WTC11 (cell line): Measurements from ENCODE around the gene BAIAP3. TPM values are rescaled to one million over a fixed set of nuclear protein-coding genes. Genes with fewer than 3 reads are reported as not detected.

ENCODE experiments used
- ATAC-seq: fragments of 200-7000 bp; cut with Tn5 transposase; 2 replicates; pipeline ENCODE4 v1.10.0; 2021; ENCODE audit warnings: mild to moderate bottlenecking, moderate library complexity
- CTCF ChIA-PET: fragments of 300-600 bp; sonication (Branson Sonifier 250); formaldehyde crosslinking; loops from one replicate; lab custom pipeline; 2021; ENCODE audit warnings: antibody characterized with exemption; lab: Charles Lee
- POLR2A ChIA-PET: fragments of 350-600 bp; sonication (Branson Sonifier 250); formaldehyde crosslinking; loops from one replicate; lab custom pipeline; 2021; ENCODE audit warnings: antibody characterized with exemption; lab: Charles Lee
- DNase-seq: peaks from one replicate; pipeline ENCODE4 v3.0.0; 2021; ENCODE audit warnings: low spot score
- H3K27ac Mint-ChIP-seq: 2 replicates; pipeline ENCODE4 v1.8.0; 2021; ENCODE audit warnings: mixed read lengths
- H3K27me3 Mint-ChIP-seq: 2 replicates; pipeline ENCODE4 v1.8.0; 2021; ENCODE audit warnings: low read depth, mild to moderate bottlenecking, moderate library complexity, mixed read lengths
- H3K36me3 Mint-ChIP-seq: 2 replicates; pipeline ENCODE4 v1.8.0; 2021; ENCODE audit warnings: mixed read lengths
- H3K4me1 Mint-ChIP-seq: 2 replicates; pipeline ENCODE4 v1.8.0; 2022; ENCODE audit warnings: mixed read lengths
- H3K4me3 Mint-ChIP-seq: 2 replicates; pipeline ENCODE4 v1.8.0; 2021; ENCODE audit warnings: mild to moderate bottlenecking, moderate library complexity, mixed read lengths
- H3K9me3 Mint-ChIP-seq: 2 replicates; pipeline ENCODE4 v1.8.0; 2021; ENCODE audit warnings: mixed read lengths
- CREM ChIP-seq: sonication (generic); formaldehyde crosslinking; IDR thresholded peaks from 2 replicates; pipeline ENCODE4 v1.8.1; 2022; ENCODE audit warnings: mild to moderate bottlenecking, missing genetic modification reagents, moderate library complexity
- FOXJ3 ChIP-seq: sonication (generic); formaldehyde crosslinking; IDR thresholded peaks from 2 replicates; pipeline ENCODE4 v1.9.0; 2021; ENCODE audit warnings: missing genetic modification reagents, mild to moderate bottlenecking, borderline replicate concordance
- FOXK1 ChIP-seq: sonication (generic); formaldehyde crosslinking; IDR thresholded peaks from 2 replicates; pipeline ENCODE4 v1.8.0; 2022; ENCODE audit warnings: mild to moderate bottlenecking, moderate library complexity, missing genetic modification reagents
- GRHL2 ChIP-seq: fragments of 250-450 bp; sonication (Bioruptor Pico); IDR thresholded peaks from 2 replicates; pipeline ENCODE4 v1.8.0; 2022; ENCODE audit warnings: mild to moderate bottlenecking, moderate library complexity; ENCODE audit not compliant: insufficient replicate concordance, severe bottlenecking
- GTF2I ChIP-seq: fragments of 250-450 bp; sonication (Bioruptor Pico); conservative IDR thresholded peaks from 2 replicates; pipeline ENCODE4 v1.4.0; 2021; ENCODE audit warnings: mild to moderate bottlenecking
- HMGA2 ChIP-seq: fragments of 250-450 bp; sonication (Bioruptor Pico); IDR thresholded peaks from 2 replicates; pipeline ENCODE4 v1.4.0; 2021; ENCODE audit warnings: mild to moderate bottlenecking, moderate library complexity
- MXD4 ChIP-seq: fragments of 250-450 bp; sonication (Bioruptor Pico); IDR thresholded peaks from 2 replicates; pipeline ENCODE4 v1.8.0; 2021; ENCODE audit warnings: mild to moderate bottlenecking, moderate library complexity, borderline replicate concordance
- MYBL2 ChIP-seq: sonication (generic); formaldehyde crosslinking; IDR thresholded peaks from 2 replicates; pipeline ENCODE4 v1.8.1; 2023; ENCODE audit warnings: mild to moderate bottlenecking, moderate library complexity, missing genetic modification reagents
- NFATC4 ChIP-seq: fragments of 250-450 bp; sonication (Bioruptor Pico); IDR thresholded peaks from 2 replicates; pipeline ENCODE4 v1.9.0; 2021; ENCODE audit warnings: mild to moderate bottlenecking
- NFYB ChIP-seq: sonication (generic); formaldehyde crosslinking; conservative IDR thresholded peaks from 2 replicates; pipeline ENCODE4 v1.8.0; 2022; ENCODE audit warnings: low read depth, missing genetic modification reagents
- SMAD3 ChIP-seq: sonication (generic); formaldehyde crosslinking; IDR thresholded peaks from 2 replicates; pipeline ENCODE4 v1.8.0; 2022; ENCODE audit warnings: missing genetic modification reagents, mild to moderate bottlenecking, borderline replicate concordance
- ZNF138 ChIP-seq: sonication (generic); formaldehyde crosslinking; conservative IDR thresholded peaks from 2 replicates; pipeline ENCODE4 v1.8.1; 2022; ENCODE audit warnings: mild to moderate bottlenecking, moderate library complexity, missing genetic modification reagents
- ZNF416 ChIP-seq: fragments of 250-450 bp; sonication (Bioruptor Pico); IDR thresholded peaks from 2 replicates; pipeline ENCODE4 v1.9.0; 2021; ENCODE audit warnings: mild to moderate bottlenecking, inconsistent platforms
- ZNF671 ChIP-seq: fragments of 250-450 bp; sonication (Bioruptor Pico); IDR thresholded peaks from 2 replicates; pipeline ENCODE4 v1.8.0; 2021; ENCODE audit warnings: mild to moderate bottlenecking
- total RNA-seq: library from RNA; stranded (reverse); gene quantifications from 3 replicates; pipeline ENCODE4 v1.2.3, GENCODE V29; 2021
- TF ChIP-seq, protein P1 (sequence below): sonication (generic); formaldehyde crosslinking; IDR thresholded peaks from 2 replicates; pipeline ENCODE4 v1.8.0; 2022; ENCODE audit warnings: mild to moderate bottlenecking, missing genetic modification reagents
- TF ChIP-seq, protein P2 (sequence below): sonication (generic); formaldehyde crosslinking; IDR thresholded peaks from 2 replicates; pipeline ENCODE4 v1.8.0; 2022; ENCODE audit warnings: mild to moderate bottlenecking, missing genetic modification reagents
- TF ChIP-seq, protein P3 (sequence below): sonication (generic); formaldehyde crosslinking; IDR thresholded peaks from 2 replicates; pipeline ENCODE4 v1.8.0; 2022; ENCODE audit warnings: missing genetic modification reagents
- TF ChIP-seq, protein P4 (sequence below): sonication (generic); formaldehyde crosslinking; IDR thresholded peaks from 2 replicates; pipeline ENCODE4 v1.8.0; 2022; ENCODE audit warnings: mild to moderate bottlenecking, missing genetic modification reagents
- TF ChIP-seq, protein P5 (sequence below): fragments of 250-450 bp; sonication (Bioruptor Pico); IDR thresholded peaks from 2 replicates; pipeline ENCODE4 v1.9.0; 2021; ENCODE audit warnings: mild to moderate bottlenecking, borderline replicate concordance

Gene BAIAP3
- total RNA-seq, 1 experiment from 2014 or later = 18.8 TPM

DNA sequence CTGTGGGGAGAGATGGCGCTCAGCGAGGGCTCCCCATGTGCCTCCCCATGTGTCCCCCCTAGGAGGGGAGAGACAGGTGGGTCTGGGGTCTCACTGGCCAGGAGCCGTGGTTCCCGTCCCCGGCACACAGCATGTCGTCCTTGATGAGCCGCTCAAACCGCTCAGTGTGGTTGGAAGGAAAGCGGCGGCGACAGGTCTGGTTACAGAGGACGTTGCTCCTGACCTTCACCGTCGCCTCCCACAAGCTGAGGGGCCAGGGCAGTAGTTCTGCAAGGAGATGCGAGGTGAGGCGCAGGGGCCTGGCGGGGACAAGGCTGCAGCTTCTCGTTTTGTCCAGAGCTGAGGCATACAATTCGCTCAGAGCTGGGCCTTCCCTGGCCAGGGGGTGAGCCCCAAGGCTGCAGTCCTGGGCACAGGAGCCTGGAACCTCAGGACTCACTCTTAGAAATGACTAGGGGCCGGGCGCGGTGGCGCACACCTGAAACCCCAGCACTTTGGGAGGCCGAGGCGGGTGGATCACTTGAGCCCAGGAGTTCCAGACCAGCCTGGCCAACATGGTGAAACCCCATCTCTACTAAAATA lies 46.8 kb upstream of the BAIAP3 start (continued):
- TF ChIP-seq, protein P1, sequence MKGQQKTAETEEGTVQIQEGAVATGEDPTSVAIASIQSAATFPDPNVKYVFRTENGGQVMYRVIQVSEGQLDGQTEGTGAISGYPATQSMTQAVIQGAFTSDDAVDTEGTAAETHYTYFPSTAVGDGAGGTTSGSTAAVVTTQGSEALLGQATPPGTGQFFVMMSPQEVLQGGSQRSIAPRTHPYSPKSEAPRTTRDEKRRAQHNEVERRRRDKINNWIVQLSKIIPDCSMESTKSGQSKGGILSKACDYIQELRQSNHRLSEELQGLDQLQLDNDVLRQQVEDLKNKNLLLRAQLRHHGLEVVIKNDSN = no peak

DNA sequence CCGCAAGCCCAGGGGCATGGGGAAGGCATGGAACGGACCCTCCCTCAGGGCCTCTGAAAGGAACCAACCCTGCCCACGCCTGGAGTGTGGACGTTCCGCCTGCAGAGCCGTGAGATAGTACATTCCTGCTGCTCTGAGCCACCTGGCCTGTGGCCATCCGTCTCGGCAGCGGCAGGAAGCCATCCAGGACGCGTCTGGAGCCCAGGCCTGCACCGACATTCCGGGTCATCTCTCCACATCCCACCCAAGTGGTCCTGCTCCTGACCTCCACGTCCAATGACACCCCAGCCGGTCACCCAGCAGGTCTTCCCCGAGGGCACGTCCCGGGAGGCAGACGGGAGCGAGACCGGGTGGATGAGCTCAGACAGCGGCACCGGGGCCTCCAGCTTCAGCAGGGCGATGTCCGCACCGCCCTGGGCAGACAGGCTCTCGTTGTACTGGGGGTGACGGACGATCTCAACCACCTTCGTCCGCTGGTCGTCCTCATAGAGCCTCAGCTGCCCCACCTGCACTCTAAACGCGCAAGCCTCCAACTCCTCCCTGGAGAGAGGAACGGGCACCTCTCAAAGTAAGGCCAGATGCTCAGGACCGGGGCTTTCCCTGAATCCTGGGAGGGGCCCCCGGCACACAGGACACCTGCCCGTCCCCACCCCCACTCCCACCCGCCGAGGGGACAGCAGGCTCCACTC lies 45.3 kb upstream of the BAIAP3 start:
- no peak for ATAC-seq
- no peak for DNase-seq
- Mint-ChIP-seq H3K36me3 (no peaks in the 10 kb centered on the region), H3K9me3 (no peaks in the 10 kb centered on the region), H3K4me1 (peaks cover 23% of the 10 kb centered on the region), H3K4me3 (no peak overlapping the region), H3K27me3 (peaks cover 59% of the 10 kb centered on the region), H3K27ac (no peak overlapping the region)
- TF ChIP-seq HMGA2 (no peak), NFYB (CRISPR knock-in tag) (no peak), ZNF416 (no peak), GTF2I (CRISPR knock-in tag) (no peak), MXD4 (no peak), SMAD3 (CRISPR knock-in tag) (no peak), ZNF138 (CRISPR knock-in tag) (no peak), GRHL2 (no peak), MYBL2 (CRISPR knock-in tag) (no peak), FOXK1 (CRISPR knock-in tag) (no peak)
- TF ChIP-seq, protein P2, sequence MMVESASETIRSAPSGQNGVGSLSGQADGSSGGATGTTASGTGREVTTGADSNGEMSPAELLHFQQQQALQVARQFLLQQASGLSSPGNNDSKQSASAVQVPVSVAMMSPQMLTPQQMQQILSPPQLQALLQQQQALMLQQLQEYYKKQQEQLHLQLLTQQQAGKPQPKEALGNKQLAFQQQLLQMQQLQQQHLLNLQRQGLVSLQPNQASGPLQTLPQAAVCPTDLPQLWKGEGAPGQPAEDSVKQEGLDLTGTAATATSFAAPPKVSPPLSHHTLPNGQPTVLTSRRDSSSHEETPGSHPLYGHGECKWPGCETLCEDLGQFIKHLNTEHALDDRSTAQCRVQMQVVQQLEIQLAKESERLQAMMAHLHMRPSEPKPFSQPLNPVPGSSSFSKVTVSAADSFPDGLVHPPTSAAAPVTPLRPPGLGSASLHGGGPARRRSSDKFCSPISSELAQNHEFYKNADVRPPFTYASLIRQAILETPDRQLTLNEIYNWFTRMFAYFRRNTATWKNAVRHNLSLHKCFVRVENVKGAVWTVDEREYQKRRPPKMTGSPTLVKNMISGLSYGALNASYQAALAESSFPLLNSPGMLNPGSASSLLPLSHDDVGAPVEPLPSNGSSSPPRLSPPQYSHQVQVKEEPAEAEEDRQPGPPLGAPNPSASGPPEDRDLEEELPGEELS (CRISPR knock-in tag) = no peak
- ChIA-PET POLR2A (no interaction called here), CTCF (interaction anchor here (0.5 to 3.1 kb wide), 3 partner anchors 10 to 471 kb away, joined by 3 to 17 read pairs (median 4); no protein-coding TSS in a partner anchor)

DNA sequence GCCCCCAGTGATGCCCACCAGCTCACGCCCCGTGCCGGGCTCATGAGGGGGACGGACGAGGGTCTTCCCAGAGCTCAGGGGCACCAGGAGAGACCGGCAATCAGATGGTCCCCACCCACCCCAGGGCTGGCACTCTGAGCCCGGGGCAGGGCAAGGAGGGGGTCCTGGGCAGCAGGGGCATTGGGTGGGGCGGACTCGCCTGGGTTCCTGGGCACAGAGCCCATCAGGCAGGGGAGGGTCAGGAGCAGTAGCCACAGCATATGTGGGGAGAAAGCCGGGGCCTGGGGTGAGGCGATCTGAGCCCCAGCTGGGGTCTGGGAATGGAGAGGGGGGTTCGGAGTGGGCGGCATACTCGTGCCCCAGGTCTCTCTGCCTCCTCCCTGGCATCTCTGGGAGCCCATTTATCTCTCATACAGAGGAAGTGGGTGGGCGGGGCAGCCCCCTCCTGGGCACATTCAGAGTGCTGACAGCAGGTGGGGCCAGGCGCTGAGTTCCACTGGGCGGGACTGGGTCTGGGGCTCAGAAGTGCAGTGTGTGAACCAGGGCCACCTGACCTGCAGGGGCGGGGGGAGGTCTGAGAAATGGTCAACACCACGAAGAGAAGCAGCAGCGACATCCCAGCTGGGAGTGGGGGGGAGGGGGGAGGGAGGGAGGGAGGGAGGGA lies 44.5 kb upstream of the BAIAP3 start:
- DNase-seq (peak; percentile 52), ATAC-seq (peak; percentile 63)
- Mint-ChIP-seq H3K4me1 (peaks cover 19% of the 10 kb centered on the region), H3K27me3 (peaks cover 61% of the 10 kb centered on the region), H3K27ac (no peak overlapping the region), H3K36me3 (no peaks in the 10 kb centered on the region), H3K4me3 (peak overlapping the region; percentile 53), H3K9me3 (no peaks in the 10 kb centered on the region)
- CTCF ChIA-PET = interaction anchor here (1.0 to 3.5 kb wide), 7 partner anchors 10 to 54 kb away, joined by 3 to 48 read pairs (median 3); no protein-coding TSS in a partner anchor
- POLR2A ChIA-PET = interaction anchor here (1.6 kb wide), 1 partner anchor 43 kb away, joined by 5 read pairs; no protein-coding TSS in a partner anchor
- TF ChIP-seq GRHL2 = no peak
- no peak for TF ChIP-seq NFATC4 (CRISPR knock-in tag)
- no peak for TF ChIP-seq ZNF671
- no peak for TF ChIP-seq FOXJ3 (CRISPR knock-in tag)
- TF ChIP-seq, protein P1 = no peak
- TF ChIP-seq, protein P3, sequence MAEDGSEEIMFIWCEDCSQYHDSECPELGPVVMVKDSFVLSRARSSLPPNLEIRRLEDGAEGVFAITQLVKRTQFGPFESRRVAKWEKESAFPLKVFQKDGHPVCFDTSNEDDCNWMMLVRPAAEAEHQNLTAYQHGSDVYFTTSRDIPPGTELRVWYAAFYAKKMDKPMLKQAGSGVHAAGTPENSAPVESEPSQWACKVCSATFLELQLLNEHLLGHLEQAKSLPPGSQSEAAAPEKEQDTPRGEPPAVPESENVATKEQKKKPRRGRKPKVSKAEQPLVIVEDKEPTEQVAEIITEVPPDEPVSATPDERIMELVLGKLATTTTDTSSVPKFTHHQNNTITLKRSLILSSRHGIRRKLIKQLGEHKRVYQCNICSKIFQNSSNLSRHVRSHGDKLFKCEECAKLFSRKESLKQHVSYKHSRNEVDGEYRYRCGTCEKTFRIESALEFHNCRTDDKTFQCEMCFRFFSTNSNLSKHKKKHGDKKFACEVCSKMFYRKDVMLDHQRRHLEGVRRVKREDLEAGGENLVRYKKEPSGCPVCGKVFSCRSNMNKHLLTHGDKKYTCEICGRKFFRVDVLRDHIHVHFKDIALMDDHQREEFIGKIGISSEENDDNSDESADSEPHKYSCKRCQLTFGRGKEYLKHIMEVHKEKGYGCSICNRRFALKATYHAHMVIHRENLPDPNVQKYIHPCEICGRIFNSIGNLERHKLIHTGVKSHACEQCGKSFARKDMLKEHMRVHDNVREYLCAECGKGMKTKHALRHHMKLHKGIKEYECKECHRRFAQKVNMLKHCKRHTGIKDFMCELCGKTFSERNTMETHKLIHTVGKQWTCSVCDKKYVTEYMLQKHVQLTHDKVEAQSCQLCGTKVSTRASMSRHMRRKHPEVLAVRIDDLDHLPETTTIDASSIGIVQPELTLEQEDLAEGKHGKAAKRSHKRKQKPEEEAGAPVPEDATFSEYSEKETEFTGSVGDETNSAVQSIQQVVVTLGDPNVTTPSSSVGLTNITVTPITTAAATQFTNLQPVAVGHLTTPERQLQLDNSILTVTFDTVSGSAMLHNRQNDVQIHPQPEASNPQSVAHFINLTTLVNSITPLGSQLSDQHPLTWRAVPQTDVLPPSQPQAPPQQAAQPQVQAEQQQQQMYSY = no peak
- TF ChIP-seq, protein P4, sequence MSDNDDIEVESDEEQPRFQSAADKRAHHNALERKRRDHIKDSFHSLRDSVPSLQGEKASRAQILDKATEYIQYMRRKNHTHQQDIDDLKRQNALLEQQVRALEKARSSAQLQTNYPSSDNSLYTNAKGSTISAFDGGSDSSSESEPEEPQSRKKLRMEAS (CRISPR knock-in tag) = no peak
- TF ChIP-seq, protein P5, sequence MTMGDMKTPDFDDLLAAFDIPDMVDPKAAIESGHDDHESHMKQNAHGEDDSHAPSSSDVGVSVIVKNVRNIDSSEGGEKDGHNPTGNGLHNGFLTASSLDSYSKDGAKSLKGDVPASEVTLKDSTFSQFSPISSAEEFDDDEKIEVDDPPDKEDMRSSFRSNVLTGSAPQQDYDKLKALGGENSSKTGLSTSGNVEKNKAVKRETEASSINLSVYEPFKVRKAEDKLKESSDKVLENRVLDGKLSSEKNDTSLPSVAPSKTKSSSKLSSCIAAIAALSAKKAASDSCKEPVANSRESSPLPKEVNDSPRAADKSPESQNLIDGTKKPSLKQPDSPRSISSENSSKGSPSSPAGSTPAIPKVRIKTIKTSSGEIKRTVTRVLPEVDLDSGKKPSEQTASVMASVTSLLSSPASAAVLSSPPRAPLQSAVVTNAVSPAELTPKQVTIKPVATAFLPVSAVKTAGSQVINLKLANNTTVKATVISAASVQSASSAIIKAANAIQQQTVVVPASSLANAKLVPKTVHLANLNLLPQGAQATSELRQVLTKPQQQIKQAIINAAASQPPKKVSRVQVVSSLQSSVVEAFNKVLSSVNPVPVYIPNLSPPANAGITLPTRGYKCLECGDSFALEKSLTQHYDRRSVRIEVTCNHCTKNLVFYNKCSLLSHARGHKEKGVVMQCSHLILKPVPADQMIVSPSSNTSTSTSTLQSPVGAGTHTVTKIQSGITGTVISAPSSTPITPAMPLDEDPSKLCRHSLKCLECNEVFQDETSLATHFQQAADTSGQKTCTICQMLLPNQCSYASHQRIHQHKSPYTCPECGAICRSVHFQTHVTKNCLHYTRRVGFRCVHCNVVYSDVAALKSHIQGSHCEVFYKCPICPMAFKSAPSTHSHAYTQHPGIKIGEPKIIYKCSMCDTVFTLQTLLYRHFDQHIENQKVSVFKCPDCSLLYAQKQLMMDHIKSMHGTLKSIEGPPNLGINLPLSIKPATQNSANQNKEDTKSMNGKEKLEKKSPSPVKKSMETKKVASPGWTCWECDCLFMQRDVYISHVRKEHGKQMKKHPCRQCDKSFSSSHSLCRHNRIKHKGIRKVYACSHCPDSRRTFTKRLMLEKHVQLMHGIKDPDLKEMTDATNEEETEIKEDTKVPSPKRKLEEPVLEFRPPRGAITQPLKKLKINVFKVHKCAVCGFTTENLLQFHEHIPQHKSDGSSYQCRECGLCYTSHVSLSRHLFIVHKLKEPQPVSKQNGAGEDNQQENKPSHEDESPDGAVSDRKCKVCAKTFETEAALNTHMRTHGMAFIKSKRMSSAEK (CRISPR knock-in tag) = no peak
- no peak for TF ChIP-seq CREM (CRISPR knock-in tag)
